A673 (cell line): ENCODE measurements around the gene C8B. TPM values are rescaled to one million over a fixed set of nuclear protein-coding genes. Genes with fewer than 3 reads are reported as not detected.
A peak's percentile ranks its signal among the peaks of the same experiment; 100 is the strongest.

Source experiments
- BruUV-seq: library from RNA; stranded (reverse); fragments of 400-500 nt; replicated peaks from 2 replicates; lab custom pipeline; 2021; lab: Mats Ljungman, UMichigan
- CTCF ChIA-PET: fragments of 300-600 bp; sonication (Branson Sonifier 250); formaldehyde crosslinking; loops from one replicate; lab custom pipeline; 2022; ENCODE audit warnings: antibody characterized with exemption; lab: Charles Lee
- POLR2A ChIA-PET: fragments of 300-600 bp; sonication (Branson Sonifier 250); formaldehyde crosslinking; loops from one replicate; lab custom pipeline; 2022; ENCODE audit warnings: antibody characterized with exemption; ENCODE audit not compliant: low non-redundant PET; lab: Charles Lee
- DNase-seq: peaks from one replicate; pipeline ENCODE4 v3.0.0-alpha.2; 2015; ENCODE audit warnings: low spot score
- H3K27ac ChIP-seq: fragments of 200-600 bp; sonication (generic); 2 replicates; pipeline ENCODE4 v1.5.1; 2016; ENCODE audit warnings: mixed run types, low read depth, mild to moderate bottlenecking, mixed read lengths, antibody characterized with exemption, low read length; ENCODE audit not compliant: poor library complexity, severe bottlenecking
- H3K27me3 ChIP-seq: fragments of 200-600 bp; sonication (generic); replicated peaks from 2 replicates; pipeline ENCODE4 v1.6.1; 2017; ENCODE audit warnings: mixed run types, low read depth, mild to moderate bottlenecking, mixed read lengths, antibody characterized with exemption, low read length; ENCODE audit not compliant: insufficient read depth, poor library complexity
- H3K36me3 ChIP-seq: fragments of 200-600 bp; sonication (generic); 2 replicates; pipeline ENCODE4 v1.6.1; 2016; ENCODE audit warnings: mixed run types, mild to moderate bottlenecking, mixed read lengths, antibody characterized with exemption, low read length; ENCODE audit not compliant: insufficient read depth, poor library complexity, severe bottlenecking
- H3K4me1 ChIP-seq: fragments of 200-600 bp; sonication (generic); 2 replicates; pipeline ENCODE4 v1.6.1; 2017; ENCODE audit warnings: mixed run types, mild to moderate bottlenecking, mixed read lengths, antibody characterized with exemption, low read length; ENCODE audit not compliant: insufficient read depth, poor library complexity, severe bottlenecking
- H3K4me3 ChIP-seq: fragments of 200-600 bp; sonication (generic); 2 replicates; pipeline ENCODE4 v1.5.1; 2016; ENCODE audit warnings: low read depth, mixed run types, mild to moderate bottlenecking, mixed read lengths, low read length; ENCODE audit not compliant: poor library complexity, severe bottlenecking
- H3K9me3 ChIP-seq: fragments of 200-600 bp; sonication (generic); 2 replicates; pipeline ENCODE4 v1.6.1; 2016; ENCODE audit warnings: mixed run types, low read depth, mild to moderate bottlenecking, mixed read lengths, antibody characterized with exemption, low read length; ENCODE audit not compliant: poor library complexity, severe bottlenecking
- EZH2 ChIP-seq: fragments of 200-600 bp; sonication (generic); IDR thresholded peaks from 2 replicates; pipeline ENCODE4 v1.6.1; 2017; ENCODE audit warnings: borderline replicate concordance, low read depth, mild to moderate bottlenecking, mixed read lengths, antibody characterized with exemption, low read length; ENCODE audit not compliant: poor library complexity, severe bottlenecking
- intact Hi-C: fragments of 100-400 bp; cut with micrococcal nuclease; formaldehyde crosslinking; loops from one replicate; pipeline ENCODE4 v1.10.0; 2022; ENCODE audit not compliant: unreplicated experiment
- total RNA-seq: library from RNA; stranded (reverse); gene quantifications from 2 replicates; pipeline ENCODE4 v1.2.3, GENCODE V29; 2021
- TF ChIP-seq, protein P1 (sequence below): fragments of 300-800, 200-600 bp; sonication (generic); conservative IDR thresholded peaks from 2 replicates; pipeline ENCODE4 v1.5.1; 2017; ENCODE audit warnings: low read depth, mild to moderate bottlenecking, antibody characterized with exemption, low read length, moderate library complexity, mixed read lengths

The C8B gene
- total RNA-seq, 1 experiment from 2014 or later = 0.39 TPM

DNA sequence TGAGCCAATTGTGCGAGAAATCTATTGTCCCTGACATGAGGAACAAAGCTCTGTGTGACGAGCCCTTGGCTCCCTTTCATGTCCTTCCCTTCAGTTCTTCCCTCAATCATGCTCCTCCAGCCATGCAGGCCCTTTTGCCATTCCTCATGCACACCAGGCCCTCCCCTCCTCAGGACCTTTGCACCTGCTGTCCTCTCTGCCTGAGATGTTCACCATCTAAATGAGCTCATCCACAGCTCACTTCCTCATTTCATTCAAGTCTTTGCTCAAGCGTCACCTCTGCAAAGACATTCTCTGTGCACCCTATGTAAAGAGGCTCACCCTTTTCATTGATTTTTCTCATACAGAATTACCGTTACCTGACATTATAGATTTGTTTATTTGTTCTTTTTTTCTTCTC, 43.7 kb downstream of the C8B start:
- no TSS peak for BruUV-seq
- Histone ChIP-seq H3K9me3 (no peaks in the 10 kb centered on the region), H3K4me3 (no peak overlapping the region), H3K4me1 (peaks cover 15% of the 10 kb centered on the region), H3K27ac (no peak overlapping the region), H3K36me3 (no peaks in the 10 kb centered on the region), H3K27me3 (no peaks in the 10 kb centered on the region)
- intact Hi-C loops = no loop called here
- TF ChIP-seq, protein P1, sequence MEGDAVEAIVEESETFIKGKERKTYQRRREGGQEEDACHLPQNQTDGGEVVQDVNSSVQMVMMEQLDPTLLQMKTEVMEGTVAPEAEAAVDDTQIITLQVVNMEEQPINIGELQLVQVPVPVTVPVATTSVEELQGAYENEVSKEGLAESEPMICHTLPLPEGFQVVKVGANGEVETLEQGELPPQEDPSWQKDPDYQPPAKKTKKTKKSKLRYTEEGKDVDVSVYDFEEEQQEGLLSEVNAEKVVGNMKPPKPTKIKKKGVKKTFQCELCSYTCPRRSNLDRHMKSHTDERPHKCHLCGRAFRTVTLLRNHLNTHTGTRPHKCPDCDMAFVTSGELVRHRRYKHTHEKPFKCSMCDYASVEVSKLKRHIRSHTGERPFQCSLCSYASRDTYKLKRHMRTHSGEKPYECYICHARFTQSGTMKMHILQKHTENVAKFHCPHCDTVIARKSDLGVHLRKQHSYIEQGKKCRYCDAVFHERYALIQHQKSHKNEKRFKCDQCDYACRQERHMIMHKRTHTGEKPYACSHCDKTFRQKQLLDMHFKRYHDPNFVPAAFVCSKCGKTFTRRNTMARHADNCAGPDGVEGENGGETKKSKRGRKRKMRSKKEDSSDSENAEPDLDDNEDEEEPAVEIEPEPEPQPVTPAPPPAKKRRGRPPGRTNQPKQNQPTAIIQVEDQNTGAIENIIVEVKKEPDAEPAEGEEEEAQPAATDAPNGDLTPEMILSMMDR = no peak
- TF ChIP-seq EZH2 = no peak
- ChIA-PET CTCF (no interaction called here), POLR2A (no interaction called here)
- DNase-seq = no peak

DNA sequence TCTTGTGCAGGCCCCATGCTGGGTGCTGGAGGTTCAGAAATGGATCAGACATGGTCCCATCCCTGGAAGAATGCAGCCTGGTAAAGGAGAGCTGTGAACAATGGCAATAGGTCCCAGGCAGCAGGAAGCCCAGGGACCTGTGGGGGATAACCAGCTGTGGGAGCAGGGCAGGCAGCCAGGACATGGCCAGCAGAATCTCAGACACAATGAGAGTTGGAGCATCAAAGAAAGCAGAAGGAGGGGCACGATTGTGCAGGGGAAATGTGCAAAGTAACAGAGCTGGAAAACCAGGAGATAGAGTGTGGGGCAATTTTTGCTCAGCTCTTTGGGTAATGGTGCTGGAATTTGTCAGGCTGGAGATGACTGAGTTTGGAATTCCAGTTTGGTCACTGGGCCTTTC, 44.3 kb downstream of the C8B start:
- ChIA-PET POLR2A (no interaction called here), CTCF (no interaction called here)
- H3K27ac ChIP-seq = no peak overlapping the region
- no peak for TF ChIP-seq EZH2
- TF ChIP-seq, protein P1 = no peak
- DNase-seq = peak; percentile 44
- H3K9me3 ChIP-seq = no peaks in the 10 kb centered on the region
- no TSS peak for BruUV-seq
- intact Hi-C loops = no loop called here
- no peak overlapping the region for H3K4me3 ChIP-seq
- H3K27me3 ChIP-seq = no peaks in the 10 kb centered on the region
- no peaks in the 10 kb centered on the region for H3K36me3 ChIP-seq
- peaks cover 15% of the 10 kb centered on the region for H3K4me1 ChIP-seq

DNA sequence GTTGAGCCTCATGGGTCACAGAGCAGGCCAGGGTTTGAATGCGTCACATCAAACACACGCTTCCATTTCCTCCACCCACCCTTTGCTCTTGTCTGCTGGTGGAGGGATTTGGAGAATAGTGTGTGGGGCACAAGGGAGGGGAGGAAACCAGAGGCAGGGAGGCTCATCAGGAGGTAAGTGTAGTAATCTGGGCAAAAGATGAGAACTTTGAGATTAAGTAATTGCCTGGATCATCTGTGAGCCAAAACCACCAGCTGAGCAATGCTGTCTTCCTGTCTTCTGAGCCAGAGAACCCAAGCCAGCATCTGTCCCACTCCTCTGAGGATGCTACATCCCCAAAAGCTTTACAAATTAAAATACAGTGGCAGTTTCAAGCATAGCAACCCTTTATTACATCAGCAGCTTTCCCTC, 45.2 kb downstream of the C8B start:
- CTCF ChIA-PET = no interaction called here
- TF ChIP-seq, protein P1 = no peak
- no peak for TF ChIP-seq EZH2
- H3K4me3 ChIP-seq = no peak overlapping the region
- H3K27me3 ChIP-seq = no peaks in the 10 kb centered on the region
- peaks cover 15% of the 10 kb centered on the region for H3K4me1 ChIP-seq
- no TSS peak for BruUV-seq
- H3K27ac ChIP-seq = no peak overlapping the region
- H3K9me3 ChIP-seq = no peaks in the 10 kb centered on the region
- H3K36me3 ChIP-seq = no peaks in the 10 kb centered on the region
- intact Hi-C loops = no loop called here
- peak; percentile 67 for DNase-seq
- POLR2A ChIA-PET = interaction anchor here (0.6 kb wide), 1 partner anchor 206 kb away, joined by 6 read pairs; no protein-coding TSS in a partner anchor
